ENCODE measurements around the gene APPL2. TPM values are rescaled to one million over a fixed set of nuclear protein-coding genes. Genes with fewer than 3 reads are reported as not detected.

The APPL2 gene
- total RNA-seq, 1 donor from 2014 or later: 37.5 TPM

GRCh38 chr12:105229371-105229770 is 6.6 kb downstream of the APPL2 start:
- Histone ChIP-seq H3K27me3 (no peaks in the 10 kb centered on the region), H3K4me3 (no peak overlapping the region), H3K4me2 (no peak overlapping the region), H3K27ac (no peak overlapping the region), H4K20me1 (ENCODE audit: low read depth) (peaks cover 8% of the 10 kb centered on the region), H3K9ac (no peak overlapping the region), H3K4me1 (peaks cover 15% of the 10 kb centered on the region), H3K9me3 (ENCODE audit: low read depth) (no peaks in the 10 kb centered on the region), H3K36me3 (no peaks in the 10 kb centered on the region), H3K79me2 (ENCODE audit: low read depth) (peaks cover 25% of the 10 kb centered on the region), H3F3A (ENCODE audit: low read depth) (no peaks in the 10 kb centered on the region), H2AFZ (replicated peaks) (no peak overlapping the region)
- Mint-ChIP-seq H3K27me3 (ENCODE audit: insufficient read depth, low read depth) (peaks cover 2% of the 10 kb centered on the region), H3K27ac (no peak overlapping the region), H3K4me3 (no peak overlapping the region), H3K9me3 (no peaks in the 10 kb centered on the region), H3K36me3 (peaks cover 23% of the 10 kb centered on the region), H3K4me1 (peaks cover 38% of the 10 kb centered on the region)
- TF ChIP-seq CTCF (IDR thresholded peaks at IDR 0.05) (no peak), EZH2phosphoT487 (IDR thresholded peaks at IDR 0.05) (no peak), EZH2 (IDR thresholded peaks at IDR 0.05) (no peak)
- DNase-seq (ENCODE audit: low spot score): no peak

GRCh38 chr12:105228966-105229365 is 7.0 kb downstream of the APPL2 start:
- H2AFZ ChIP-seq (replicated peaks): no peak overlapping the region
- no peak overlapping the region for H3K9ac ChIP-seq
- no peaks in the 10 kb centered on the region for H3K27me3 ChIP-seq
- no peak overlapping the region for H3K27ac Mint-ChIP-seq
- no peaks in the 10 kb centered on the region for H3K36me3 ChIP-seq
- peaks cover 21% of the 10 kb centered on the region for H3K79me2 ChIP-seq (ENCODE audit: low read depth)
- TF ChIP-seq EZH2 (IDR thresholded peaks at IDR 0.05): no peak
- H3K27ac ChIP-seq: no peak overlapping the region
- H3K36me3 Mint-ChIP-seq: peaks cover 23% of the 10 kb centered on the region
- H3K4me3 Mint-ChIP-seq: no peak overlapping the region
- H3K9me3 Mint-ChIP-seq: no peaks in the 10 kb centered on the region
- H3K9me3 ChIP-seq (ENCODE audit: low read depth): no peaks in the 10 kb centered on the region
- no peak for DNase-seq (ENCODE audit: low spot score)
- H3F3A ChIP-seq (ENCODE audit: low read depth): no peaks in the 10 kb centered on the region
- peaks cover 34% of the 10 kb centered on the region for H3K4me1 Mint-ChIP-seq
- peaks cover 11% of the 10 kb centered on the region for H3K4me1 ChIP-seq
- no peak overlapping the region for H3K4me2 ChIP-seq
- no peak overlapping the region for H3K4me3 ChIP-seq
- H4K20me1 ChIP-seq (ENCODE audit: low read depth): peaks cover 4% of the 10 kb centered on the region
- peaks cover 2% of the 10 kb centered on the region for H3K27me3 Mint-ChIP-seq (ENCODE audit: insufficient read depth, low read depth)

GRCh38 chr12:105228494-105228893 is 7.5 kb downstream of the APPL2 start:
- no peak for DNase-seq (ENCODE audit: low spot score)
- Mint-ChIP-seq H3K27me3 (ENCODE audit: insufficient read depth, low read depth) (peaks cover 2% of the 10 kb centered on the region), H3K4me1 (peaks cover 29% of the 10 kb centered on the region), H3K27ac (no peak overlapping the region), H3K36me3 (peaks cover 23% of the 10 kb centered on the region), H3K4me3 (no peak overlapping the region), H3K9me3 (no peaks in the 10 kb centered on the region)
- H3K27ac ChIP-seq: no peak overlapping the region
- no peak overlapping the region for H3K4me2 ChIP-seq
- H3K4me1 ChIP-seq: peaks cover 7% of the 10 kb centered on the region
- H3K27me3 ChIP-seq: no peaks in the 10 kb centered on the region
- TF ChIP-seq EZH2 (IDR thresholded peaks at IDR 0.05) (no peak), CTCF (IDR thresholded peaks at IDR 0.05) (no peak), EZH2phosphoT487 (IDR thresholded peaks at IDR 0.05) (no peak)
- no peaks in the 10 kb centered on the region for H3K36me3 ChIP-seq
- H3K9ac ChIP-seq: no peak overlapping the region
- no peaks in the 10 kb centered on the region for H3F3A ChIP-seq (ENCODE audit: low read depth)
- no peaks in the 10 kb centered on the region for H3K9me3 ChIP-seq (ENCODE audit: low read depth)
- H2AFZ ChIP-seq (replicated peaks): no peak overlapping the region
- H3K4me3 ChIP-seq: no peak overlapping the region
- H3K79me2 ChIP-seq (ENCODE audit: low read depth): peaks cover 16% of the 10 kb centered on the region
- no peaks in the 10 kb centered on the region for H4K20me1 ChIP-seq (ENCODE audit: low read depth)

GRCh38 chr12:105227879-105228278 is 8.1 kb downstream of the APPL2 start:
- H3K27ac Mint-ChIP-seq: no peak overlapping the region
- no peaks in the 10 kb centered on the region for H3K9me3 Mint-ChIP-seq
- no peak overlapping the region for H2AFZ ChIP-seq (replicated peaks)
- peaks cover 25% of the 10 kb centered on the region for H3K4me1 Mint-ChIP-seq
- H3K79me2 ChIP-seq (ENCODE audit: low read depth): peaks cover 10% of the 10 kb centered on the region
- no peak overlapping the region for H3K9ac ChIP-seq
- H3K27me3 ChIP-seq: no peaks in the 10 kb centered on the region
- no peak for DNase-seq (ENCODE audit: low spot score)
- H3K4me2 ChIP-seq: no peak overlapping the region
- no peaks in the 10 kb centered on the region for H3K36me3 ChIP-seq
- H3K4me1 ChIP-seq: peaks cover 1% of the 10 kb centered on the region
- H3K27me3 Mint-ChIP-seq (ENCODE audit: insufficient read depth, low read depth): peaks cover 2% of the 10 kb centered on the region
- H3F3A ChIP-seq (ENCODE audit: low read depth): no peaks in the 10 kb centered on the region
- H3K9me3 ChIP-seq (ENCODE audit: low read depth): no peaks in the 10 kb centered on the region
- no peak overlapping the region for H3K4me3 ChIP-seq
- H3K27ac ChIP-seq: no peak overlapping the region
- no peak overlapping the region for H3K4me3 Mint-ChIP-seq
- H4K20me1 ChIP-seq (ENCODE audit: low read depth): no peaks in the 10 kb centered on the region
- TF ChIP-seq EZH2 (IDR thresholded peaks at IDR 0.05): no peak
- peaks cover 28% of the 10 kb centered on the region for H3K36me3 Mint-ChIP-seq

Data from neural progenitor cell (in vitro differentiated cells).